MM.1S (cell line): Measurements from ENCODE around the gene SPEG.

Experiments
- EZH2 ChIP-seq: fragments of 300-600 bp; sonication (generic); optimal IDR thresholded peaks from 2 replicates; pipeline ENCODE3; 2017; ENCODE audit warnings: low read depth, mild to moderate bottlenecking, antibody characterized with exemption, low read length, mixed read lengths
- TF ChIP-seq, protein P1 (sequence below): fragments of 300-600 bp; sonication (generic); IDR thresholded peaks from 2 replicates; pipeline ENCODE4 v1.5.1; 2016; ENCODE audit warnings: antibody characterized with exemption, low read length, mixed read lengths

GRCh38 chr2:219499555-219499954 is 64.9 kb downstream of the SPEG start:
- TF ChIP-seq, protein P1, sequence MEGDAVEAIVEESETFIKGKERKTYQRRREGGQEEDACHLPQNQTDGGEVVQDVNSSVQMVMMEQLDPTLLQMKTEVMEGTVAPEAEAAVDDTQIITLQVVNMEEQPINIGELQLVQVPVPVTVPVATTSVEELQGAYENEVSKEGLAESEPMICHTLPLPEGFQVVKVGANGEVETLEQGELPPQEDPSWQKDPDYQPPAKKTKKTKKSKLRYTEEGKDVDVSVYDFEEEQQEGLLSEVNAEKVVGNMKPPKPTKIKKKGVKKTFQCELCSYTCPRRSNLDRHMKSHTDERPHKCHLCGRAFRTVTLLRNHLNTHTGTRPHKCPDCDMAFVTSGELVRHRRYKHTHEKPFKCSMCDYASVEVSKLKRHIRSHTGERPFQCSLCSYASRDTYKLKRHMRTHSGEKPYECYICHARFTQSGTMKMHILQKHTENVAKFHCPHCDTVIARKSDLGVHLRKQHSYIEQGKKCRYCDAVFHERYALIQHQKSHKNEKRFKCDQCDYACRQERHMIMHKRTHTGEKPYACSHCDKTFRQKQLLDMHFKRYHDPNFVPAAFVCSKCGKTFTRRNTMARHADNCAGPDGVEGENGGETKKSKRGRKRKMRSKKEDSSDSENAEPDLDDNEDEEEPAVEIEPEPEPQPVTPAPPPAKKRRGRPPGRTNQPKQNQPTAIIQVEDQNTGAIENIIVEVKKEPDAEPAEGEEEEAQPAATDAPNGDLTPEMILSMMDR: no peak
- TF ChIP-seq EZH2: no peak
